HL-60/S4 treated with phorbol 12-myristate 13-acetate at 8.2 ng/mL for 4 days and 3 days (cell line): Measurements from ENCODE around the gene SLC5A6.

Experiments
- in situ Hi-C: fragments of 300-500 bp; cut with MboI; formaldehyde crosslinking; loops from 2 replicates; pipeline ENCODE4 v1.15.0; 2022; ENCODE audit warnings: low sequenced_read_pairs

Gene SLC5A6

DNA sequence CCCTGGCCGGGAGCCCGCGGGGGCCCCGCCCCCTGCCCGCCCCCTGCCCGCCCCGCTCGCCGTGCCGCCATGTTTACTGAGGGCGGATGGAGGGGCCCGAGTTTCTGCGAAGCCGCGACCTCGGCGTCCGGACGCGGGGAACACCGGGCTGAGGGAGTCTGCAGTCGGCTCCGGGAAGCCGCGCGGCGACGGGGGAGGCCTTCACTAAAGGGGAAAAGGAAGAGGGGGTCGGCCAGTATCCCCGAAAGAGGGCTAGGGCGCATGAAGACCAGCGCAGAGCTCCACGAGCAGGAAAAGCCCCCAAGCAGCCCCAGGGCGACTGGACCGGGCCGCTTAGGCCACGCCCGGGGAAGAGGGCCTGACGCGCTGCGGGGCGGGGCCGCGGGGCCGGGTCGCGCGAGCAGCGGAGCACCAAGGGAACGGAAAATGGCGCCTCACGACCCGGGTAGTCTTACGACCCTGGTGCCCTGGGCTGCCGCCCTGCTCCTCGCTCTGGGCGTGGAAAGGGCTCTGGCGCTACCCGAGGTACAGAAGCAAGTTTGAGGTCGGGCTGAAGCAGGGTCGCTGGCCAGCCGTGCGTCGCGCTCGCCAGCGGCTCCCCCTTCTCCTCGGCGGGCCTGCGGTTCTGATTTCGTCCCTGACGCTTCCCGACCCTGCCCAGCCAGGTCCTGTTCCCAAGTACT, at the start of gene SLC5A6, which contains the start of gene ATRAID:
Gene SLC5A6 (minus strand): TSS at position 326 of the 683 bp plus-strand sequence. CDS start 4,618 bp downstream, outside the sequence.
Gene ATRAID (plus strand): TSS at position 99 of the 683 bp plus-strand sequence. CDS start 328 bp downstream, at position 427.
- in situ Hi-C loops = no loop called here

DNA sequence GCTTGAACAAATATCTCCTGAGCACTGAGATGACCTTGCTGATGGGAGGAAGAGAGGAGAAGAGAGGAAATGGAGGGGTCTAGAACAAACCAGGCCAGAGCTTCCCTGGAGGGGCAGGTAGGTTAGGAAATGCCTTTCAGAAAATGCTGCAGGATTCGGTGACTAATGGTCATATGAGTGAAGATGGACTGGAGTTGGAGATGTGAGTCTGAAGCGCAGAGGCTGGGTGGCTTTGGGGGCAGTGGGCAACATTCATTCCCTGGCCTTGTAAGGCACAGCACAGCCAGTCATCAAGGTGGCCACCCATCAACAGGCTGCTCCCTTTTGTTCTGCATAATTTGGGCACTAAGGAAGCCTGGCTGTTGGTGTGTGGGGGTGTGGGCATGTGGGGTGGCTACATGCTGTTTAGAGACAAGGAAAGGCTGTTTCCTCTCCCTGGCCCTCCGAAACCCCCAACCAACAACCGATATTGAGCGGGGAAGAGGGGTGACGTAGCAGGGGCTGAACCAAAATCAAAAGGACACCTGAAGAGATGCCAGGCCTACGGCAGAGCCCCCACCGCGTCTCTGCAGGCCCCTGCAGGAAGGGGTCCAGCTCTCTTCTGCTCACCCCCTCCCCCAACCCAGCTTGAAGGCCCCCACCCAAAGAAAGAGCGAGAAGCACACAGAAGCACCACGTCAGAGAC, 49.3 kb upstream of the SLC5A6 start:
- in situ Hi-C loops = no loop called here

DNA sequence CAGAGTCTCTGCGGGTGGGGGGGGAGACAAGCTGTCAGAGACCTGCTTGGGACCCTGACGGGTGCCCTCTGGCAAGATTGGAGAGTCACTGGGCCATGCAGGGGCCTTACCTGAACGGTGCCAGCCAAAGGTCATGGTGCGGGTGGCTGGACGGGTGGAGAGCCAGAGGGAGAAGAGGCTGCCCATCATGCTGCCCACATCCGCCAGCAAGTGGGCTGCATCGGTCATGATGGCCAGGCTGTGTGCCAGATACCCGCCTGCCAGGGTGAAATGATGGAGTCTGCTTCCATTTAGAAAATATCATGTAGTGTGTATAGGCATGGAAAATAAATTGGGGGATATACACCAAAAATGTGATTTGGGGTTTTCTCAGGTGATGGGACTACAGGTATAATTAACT, 46.0 kb upstream of the SLC5A6 start:
- in situ Hi-C loops = no loop called here

DNA sequence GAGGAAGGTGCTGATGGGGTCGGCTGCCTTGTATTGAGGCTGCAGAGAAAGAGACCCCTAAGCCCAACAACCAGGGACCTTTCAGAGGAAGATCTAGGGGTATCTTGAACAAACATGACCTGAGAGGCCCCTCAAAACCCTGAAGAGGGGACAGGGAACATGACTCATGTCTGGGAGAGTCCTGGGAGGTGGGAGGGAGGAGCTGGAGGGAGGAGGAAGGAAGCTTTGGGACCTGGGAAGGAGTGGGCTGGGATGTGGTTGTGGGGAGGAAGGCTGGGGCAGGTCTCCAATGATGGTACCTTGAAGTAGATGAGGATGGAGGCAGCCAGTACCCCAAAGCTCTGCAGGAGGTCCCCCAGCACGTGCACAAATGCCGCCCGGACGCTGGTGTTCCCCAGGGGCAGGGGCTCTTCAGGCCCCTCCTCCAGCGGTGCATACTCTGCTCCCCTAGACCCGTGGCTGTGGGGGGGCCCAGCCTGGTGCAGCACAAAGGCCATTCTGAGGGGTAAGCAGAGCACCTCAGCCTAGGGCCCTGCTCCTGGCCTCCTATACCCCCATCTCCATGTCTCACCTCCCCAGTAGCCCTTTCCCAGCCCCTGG, 44.9 kb upstream of the SLC5A6 start:
- in situ Hi-C loops = no loop called here

DNA sequence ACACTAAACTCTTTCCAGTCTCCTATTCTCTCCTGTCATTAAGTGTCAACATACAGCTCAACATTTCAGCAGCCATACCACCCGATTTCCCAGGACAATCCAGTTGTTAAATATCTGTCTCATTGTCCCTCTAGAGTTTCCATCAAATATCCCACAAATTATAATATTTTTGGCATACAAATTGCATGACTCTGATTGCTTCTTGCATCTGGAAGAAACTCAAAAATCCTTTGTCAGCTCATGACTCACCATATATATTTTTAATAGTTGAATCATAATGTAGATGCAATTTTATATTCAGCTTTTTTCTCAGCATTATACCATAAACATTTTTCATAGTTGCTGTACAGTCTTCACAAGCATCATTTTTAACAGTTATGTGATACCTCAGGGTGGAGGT, 43.6 kb upstream of the SLC5A6 start:
- in situ Hi-C loops = no loop called here

DNA sequence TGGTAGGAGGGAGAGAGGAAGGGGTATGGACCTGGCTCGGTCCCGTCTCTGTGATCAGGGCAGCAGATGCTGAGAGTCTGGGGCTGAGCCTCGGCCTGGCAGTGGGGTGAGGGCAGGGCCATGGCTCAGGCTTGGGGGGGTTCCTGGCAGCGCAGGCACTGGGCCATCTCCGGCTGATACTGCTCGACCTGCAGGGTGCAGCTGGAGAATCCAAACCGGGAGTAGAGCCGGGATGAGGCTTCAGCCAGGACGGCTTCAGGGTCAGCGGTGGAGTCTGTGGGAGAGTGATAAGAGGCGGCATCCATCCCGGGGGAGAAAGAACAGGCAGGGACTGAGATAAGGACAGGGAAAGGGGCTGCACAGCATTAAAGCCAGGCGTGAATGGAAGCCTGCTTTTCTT, 43.1 kb upstream of the SLC5A6 start:
- in situ Hi-C loops = no loop called here

DNA sequence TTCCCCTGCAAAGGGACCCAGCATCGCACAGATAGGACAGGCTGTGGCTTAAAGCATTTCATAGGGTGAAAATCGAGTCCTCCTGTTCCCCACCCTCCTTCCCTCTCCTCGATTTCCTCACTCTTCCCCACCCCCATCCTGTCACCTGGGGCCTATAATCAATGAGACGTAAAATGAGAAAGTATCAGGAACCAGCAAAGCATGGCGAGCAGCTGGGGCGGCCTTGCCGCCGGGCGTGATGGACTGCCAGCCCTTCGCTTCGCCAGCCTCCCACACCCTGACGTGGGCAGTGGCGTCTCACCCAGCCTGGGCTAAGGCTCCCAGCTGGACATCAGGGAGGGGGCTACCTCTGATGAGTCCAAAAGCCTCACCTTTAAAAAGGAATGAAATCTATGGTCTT, 39.7 kb upstream of the SLC5A6 start:
- in situ Hi-C loops = no loop called here

DNA sequence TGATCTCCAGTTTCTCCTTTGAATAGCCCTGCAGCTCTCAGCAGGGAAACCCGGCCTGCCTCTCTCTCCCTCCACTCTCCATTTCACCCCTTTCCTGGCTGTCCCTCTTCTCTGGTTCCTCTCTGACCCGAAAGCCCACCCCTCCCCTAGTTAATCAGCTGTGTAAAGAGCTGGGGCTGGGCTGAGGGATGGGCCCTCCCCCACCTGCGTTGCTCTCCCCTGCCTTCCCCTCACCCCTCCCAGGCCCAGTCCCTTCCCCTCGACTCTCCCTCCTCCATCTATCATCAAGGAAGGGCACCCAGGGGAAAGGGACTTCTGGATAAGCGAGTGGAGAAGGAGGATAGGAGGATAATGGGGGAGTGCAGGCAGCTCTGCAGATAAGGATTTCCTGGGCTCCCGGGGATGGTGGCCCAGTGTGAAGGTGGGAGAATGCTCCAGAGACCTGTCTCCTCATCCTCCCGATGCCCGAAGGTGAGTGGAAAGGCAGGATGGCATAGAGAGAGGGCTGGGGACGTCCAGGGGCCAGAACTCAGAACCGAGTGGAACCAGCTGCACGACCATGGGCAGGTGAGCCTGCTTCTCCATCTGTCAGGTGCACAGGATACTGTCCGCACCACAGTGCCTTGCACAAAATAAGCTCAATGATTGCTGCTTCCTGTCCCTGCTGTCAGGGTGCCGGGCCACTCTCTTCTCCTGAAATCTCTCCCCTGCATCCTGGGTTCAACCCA, 38.7 kb upstream of the SLC5A6 start:
- in situ Hi-C loops = no loop called here

DNA sequence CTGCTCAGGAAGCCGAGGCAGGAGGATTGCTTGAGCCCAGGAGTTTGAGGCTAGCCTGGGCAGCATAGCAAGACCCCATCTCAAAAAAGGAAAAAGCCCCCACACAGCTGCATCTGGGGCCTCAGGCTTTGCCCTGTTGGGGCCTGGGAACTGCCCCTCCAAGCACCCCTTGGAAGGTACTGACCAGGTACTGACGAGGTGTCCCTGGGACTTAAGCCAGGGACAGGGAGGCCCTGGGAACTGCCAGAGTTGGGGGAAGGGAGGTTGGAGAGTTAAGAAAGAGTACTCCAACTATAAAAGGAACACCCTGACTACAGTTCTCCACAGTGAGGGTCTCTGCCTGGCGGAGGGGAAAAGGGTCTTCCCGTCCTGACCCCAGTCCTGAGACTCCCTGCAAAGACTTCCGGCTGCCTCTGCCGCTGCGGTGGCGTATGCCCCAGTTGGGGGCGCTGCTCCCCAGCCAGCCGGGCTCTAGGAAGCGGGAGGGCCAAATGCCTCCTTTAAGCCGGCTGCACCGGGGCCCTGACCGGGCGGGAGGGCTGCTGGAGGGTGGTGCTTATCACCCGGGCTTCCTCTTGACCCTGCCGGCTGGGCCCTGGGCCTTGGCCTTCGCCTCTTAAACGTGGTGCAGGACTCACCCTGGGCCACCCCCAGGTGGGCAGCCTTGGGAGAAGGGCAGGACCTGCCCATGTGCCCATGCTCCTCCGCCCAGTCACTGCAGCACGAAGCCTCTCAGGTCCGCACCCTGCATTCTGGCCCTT, 38.0 kb upstream of the SLC5A6 start:
- in situ Hi-C loops = no loop called here

DNA sequence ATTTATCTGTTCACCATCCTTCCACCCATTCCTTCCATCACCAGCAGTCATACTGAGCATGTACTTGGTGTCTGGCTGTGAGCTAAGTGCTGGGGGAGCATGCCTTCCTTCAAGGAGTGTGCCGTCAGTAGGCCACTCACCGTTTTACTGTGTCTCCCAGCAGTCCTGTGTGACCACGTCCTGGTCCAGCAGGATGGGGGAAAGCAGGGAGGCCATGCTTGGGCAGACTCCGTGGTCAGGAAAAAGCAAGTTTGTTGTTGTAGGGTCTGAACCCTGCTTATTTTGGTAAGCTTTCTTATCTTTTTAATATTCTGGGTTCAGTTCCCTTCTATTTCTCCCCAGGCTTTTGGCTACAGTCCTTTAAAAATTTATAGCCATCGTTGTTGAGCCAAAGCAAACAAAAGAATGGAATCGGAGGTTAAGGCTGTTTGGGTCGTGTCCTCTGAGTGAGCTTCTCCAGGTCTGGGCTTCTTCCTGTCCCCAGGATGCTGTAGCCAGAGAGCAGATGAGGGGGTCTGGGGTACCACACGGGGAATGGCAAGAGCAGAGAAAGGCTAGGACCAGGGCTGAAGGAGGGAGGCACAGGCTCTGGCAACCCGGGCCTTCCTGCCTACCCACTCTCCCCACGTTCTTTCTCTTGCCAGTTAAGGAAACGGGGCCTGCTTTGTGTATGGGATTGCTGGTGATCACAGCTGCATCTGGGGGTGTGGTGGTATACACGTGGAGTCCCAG, 37.3 kb upstream of the SLC5A6 start:
- in situ Hi-C loops = no loop called here

DNA sequence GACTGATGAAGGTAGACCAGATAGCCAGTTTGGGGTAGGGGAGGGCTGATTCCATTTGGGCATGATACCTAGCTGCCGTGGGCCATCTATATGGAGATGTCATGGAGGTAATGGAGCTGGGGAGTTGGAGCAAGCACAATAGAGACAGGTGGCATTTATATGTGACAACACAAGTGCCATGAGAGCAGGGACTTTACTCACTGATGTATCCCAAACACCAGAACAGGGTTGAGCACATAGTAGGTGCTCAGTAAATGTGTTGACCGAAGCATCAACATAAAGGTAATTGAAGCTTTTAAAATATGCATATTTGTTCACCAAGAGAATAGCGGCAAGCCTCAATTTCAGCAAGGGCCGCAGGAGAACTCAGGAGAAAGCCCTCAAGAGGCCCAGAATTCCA, 35.8 kb upstream of the SLC5A6 start:
- in situ Hi-C loops = no loop called here

DNA sequence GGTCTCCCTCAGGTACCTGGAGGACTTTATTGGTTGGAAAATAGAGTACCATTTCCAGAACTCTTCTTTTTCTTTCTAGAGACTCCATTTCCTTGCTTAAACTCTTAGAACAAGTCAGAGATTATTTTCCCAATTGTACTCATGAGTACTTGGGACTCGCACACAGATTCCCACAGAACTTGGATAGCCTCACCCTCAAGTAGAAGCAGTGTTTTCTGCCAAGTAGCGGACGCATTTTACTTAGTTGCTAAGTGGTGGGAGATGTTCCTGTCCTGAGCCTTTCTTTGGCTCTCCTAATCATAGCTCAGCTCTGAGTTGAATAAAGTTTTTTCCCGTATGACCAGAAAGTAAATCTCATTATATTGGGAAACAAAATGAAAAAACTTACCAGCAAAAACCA, 33.6 kb upstream of the SLC5A6 start:
- in situ Hi-C loops = no loop called here

DNA sequence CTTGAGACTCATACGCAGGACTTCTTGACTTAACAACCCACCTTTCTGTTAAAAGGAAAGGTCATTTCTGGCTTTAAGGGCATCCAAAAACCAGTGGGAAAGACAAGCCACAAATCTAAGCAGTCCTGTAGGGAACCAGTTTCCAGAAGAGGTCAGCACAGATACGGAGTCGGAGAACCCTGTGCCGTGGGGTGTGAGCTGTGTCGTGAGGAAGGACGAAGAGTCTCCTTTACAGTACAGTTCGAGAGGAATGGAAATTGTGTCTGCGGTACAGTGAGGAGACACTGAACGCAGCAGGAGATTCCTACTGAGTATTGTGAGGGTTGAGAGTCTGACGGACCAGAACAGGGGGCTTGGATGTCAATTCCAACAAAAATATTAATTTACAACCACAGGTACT, 33.0 kb upstream of the SLC5A6 start:
- in situ Hi-C loops = no loop called here

DNA sequence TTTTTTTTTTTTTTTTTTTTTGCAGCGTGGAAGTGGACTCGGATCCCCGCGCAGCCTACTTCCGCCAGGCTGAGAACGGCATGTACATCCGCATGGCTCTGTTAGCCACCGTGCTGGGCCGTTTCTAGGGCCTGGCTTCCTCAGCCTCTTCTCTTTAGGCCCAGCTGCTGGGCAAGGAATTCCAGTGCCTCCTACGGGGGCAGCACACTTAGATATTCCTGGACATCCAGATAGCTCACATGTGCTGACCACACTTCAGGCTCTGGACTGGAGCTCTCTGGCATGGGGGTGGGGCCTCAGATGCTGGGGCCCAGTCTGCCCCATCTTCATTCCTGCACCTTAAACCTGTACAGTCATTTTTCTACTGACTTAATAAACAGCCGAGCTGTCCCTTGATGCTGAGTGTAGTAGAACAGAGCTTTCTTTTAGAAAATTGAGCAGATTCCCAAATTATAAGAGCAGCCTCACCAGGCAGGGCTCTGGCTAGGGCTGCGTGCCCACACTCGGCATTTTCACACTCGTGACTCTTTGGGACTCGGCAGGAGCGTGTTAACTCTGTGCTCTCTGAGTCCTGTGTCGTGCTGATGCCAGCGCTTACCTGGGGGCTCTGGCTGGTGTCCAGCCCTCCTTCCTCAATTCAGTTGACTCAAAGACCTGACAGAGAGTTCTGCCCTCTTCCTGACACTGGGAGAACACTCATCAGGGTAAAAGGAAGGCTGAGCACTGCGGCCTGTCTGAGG, 31.5 kb upstream of the SLC5A6 start:
- in situ Hi-C loops = no loop called here

DNA sequence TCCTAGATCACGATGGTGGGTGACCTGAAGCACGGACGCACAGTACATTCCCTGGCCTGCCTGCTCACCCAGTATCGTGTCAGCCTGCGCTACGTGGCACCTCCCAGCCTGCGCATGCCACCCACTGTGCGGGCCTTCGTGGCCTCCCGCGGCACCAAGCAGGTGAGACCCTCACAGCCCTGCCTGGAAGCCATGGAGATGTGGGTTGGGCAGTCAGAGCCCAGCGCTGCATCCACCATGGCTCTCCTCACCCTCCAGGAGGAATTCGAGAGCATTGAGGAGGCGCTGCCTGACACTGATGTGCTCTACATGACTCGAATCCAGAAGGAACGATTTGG, 30.5 kb upstream of the SLC5A6 start:
- in situ Hi-C loops = no loop called here

DNA sequence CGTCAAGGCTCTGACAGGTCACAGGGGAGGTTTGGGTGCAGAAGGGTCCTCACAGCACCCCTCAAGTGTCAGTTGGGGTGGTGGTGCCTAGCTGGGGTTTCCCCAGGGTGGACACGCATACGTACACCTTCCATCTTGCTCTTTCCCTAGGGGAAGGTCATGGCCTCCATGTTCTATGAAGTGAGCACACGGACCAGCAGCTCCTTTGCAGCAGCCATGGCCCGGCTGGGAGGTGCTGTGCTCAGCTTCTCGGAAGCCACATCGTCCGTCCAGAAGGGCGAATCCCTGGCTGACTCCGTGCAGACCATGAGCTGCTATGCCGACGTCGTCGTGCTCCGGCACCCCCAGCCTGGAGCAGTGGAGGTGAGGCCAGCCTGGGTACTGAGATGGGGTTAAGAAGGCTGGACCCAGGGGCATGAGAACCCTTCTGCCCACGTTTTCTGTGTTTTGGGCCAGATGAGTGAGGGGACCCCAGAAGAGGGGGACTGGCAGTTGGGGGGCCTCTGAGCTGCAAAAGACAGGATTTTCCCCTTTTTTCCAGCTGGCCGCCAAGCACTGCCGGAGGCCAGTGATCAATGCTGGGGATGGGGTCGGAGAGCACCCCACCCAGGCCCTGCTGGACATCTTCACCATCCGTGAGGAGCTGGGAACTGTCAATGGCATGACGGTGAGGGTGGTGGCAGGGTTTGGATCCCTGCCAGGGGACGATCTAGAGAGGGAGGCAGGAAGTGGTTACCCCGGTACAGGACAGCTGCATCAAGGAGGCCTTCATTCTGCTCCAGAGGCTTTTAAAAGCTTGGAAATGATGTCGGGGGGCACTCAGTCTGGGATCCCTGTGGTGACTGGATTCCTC, 29.9 kb upstream of the SLC5A6 start:
- in situ Hi-C loops = no loop called here

DNA sequence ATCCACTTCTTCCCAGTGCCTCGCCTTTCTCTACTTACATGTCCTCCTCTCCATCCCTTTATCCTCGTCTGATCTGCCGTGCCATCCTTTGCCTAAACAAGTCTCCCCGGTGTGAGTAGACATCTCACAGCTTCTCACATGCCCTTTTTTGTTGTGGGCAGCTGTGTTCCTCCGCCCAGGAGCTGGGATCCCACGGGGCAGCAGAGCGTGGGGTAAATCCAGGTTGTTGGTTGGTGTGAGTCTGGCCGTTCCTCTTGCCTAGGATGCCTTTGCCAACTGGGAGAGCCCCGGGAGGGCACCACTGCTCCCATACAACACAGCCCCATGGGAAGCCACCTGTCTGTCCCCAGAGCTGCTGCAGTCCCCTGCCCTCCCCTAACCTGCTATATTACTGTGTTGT, 28.3 kb upstream of the SLC5A6 start:
- in situ Hi-C loops = no loop called here

DNA sequence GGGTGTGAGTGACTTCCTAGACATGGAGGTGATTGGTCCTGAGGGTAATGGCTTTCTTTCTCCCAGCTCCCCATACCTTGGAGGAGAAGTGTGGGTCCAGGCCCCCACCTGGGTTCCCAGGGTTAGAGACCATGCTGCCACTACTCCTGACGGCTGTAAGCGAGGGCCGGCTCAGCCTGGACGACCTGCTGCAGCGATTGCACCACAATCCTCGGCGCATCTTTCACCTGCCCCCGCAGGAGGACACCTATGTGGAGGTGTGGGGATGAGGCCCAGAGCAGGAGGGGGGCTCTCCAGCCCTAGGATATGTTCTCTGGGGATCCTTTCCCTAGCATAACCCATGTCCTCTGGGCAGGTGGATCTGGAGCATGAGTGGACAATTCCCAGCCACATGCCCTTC, 26.9 kb upstream of the SLC5A6 start:
- in situ Hi-C loops = no loop called here
